ENCODE measurements around the gene SLTM. TPM values are rescaled to one million over a fixed set of nuclear protein-coding genes. Genes with fewer than 3 reads are reported as not detected.

The SLTM gene
- total RNA-seq, 1 donor from 2014 or later, result 71.0 TPM

Other genes with a start within 250 kb of the SLTM start
- gene ADAM10, start 184.0 kb downstream of the SLTM start, total RNA-seq, result 224 and 246 TPM in 2 replicates
- 18.3 and 22.4 TPM in 2 replicates for gene MINDY2, start 162.4 kb downstream of the SLTM start, total RNA-seq
- 16.1 and 17.7 TPM in 2 replicates for gene RNF111, start 54.0 kb upstream of the SLTM start, total RNA-seq
- 1.4 and 2.1 TPM in 2 replicates for gene CCNB2, start 171.5 kb upstream of the SLTM start, total RNA-seq